Spinal cord (tissue), 10 donors: ENCODE measurements around the gene CENATAC. TPM values are rescaled to one million over a fixed set of nuclear protein-coding genes. Genes with fewer than 3 reads are reported as not detected.
"Not testable (repeated sequence)": the region's sequence is repeated elsewhere in the genome, so short reads cannot be mapped to it uniquely, and the experiment has no call there.

Experiments
- DNase-seq, 6 donors: peaks; one replicate each; pipeline versions ENCODE4 v3.0.0 to v3.0.0-alpha.2; 2013 to 2015; ENCODE audit warnings: low spot score in 6 of 6, low read depth in 4 of 6
- H3K27ac ChIP-seq: one replicate; pipeline ENCODE4 v1.5.1; 2013; ENCODE audit warnings: low read depth, low read length, control low read depth
- H3K27me3 ChIP-seq: one replicate; pipeline ENCODE4 v1.6.1; 2013; ENCODE audit warnings: low read length; ENCODE audit not compliant: control insufficient read depth, insufficient read depth
- H3K36me3 ChIP-seq: one replicate; pipeline ENCODE4 v1.6.1; 2013; ENCODE audit warnings: low read length; ENCODE audit not compliant: control insufficient read depth, insufficient read depth
- H3K4me1 ChIP-seq: one replicate; pipeline ENCODE4 v1.6.1; 2013; ENCODE audit warnings: low read length; ENCODE audit not compliant: control insufficient read depth, insufficient read depth
- H3K4me3 ChIP-seq: one replicate; pipeline ENCODE4 v1.5.1; 2013; ENCODE audit warnings: low read depth, low read length, control low read depth
- H3K9me3 ChIP-seq: one replicate; pipeline ENCODE4 v1.6.1; 2013; ENCODE audit warnings: low read length; ENCODE audit not compliant: control insufficient read depth, insufficient read depth
- WGBS: methylation state at CpG from one replicate; pipeline ENCODE4 v1.1.5; 2013; ENCODE audit warnings: missing lambda C conversion rate; ENCODE audit not compliant: insufficient coverage; 5-methylcytosine and 5-hydroxymethylcytosine counted together
- polyA plus RNA-seq, 2 donors: library from polyadenylated mRNA; unstranded; fragments of 120-200 nt; gene quantifications; one replicate each; pipeline ENCODE4 v1.2.1, GENCODE V29; 2013; ENCODE audit not compliant: insufficient read length in 2 of 2
- total RNA-seq, 2 donors: library from RNA; depleted of rRNA in 1 of 2; stranded (reverse); fragments of 120-200 nt in 1 of 2; fragments of >200 nt in 1 of 2; gene quantifications; one replicate each; pipeline versions ENCODE4 v1.2.3 to v1.2.4, GENCODE V29; 2013 to 2014
- donor health status: healthy.

CENATAC gene
- total and polyA plus RNA-seq, 4 donors = 25.6 to 66.9 (median 35.5) TPM

DNA sequence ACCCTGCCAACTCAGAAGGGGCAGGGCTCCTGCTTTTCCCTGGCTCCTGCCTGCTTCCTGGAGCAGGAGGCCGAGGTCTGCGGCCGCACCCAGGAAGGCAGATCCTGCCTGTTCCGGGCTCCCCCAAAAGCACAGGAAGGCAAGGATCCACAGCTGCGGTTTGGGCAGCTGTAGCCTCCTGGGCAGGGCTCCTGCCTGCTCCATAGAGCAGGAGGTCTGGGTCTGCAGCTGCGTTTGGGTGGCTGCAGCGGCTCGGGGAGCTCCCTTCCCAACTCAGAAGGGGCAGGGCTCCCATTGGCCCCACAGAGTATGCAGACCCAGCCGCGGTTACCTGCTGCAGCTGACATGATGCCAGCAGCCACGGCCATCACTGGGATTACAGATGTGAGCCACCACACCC, 36.3 kb upstream of the CENATAC start:
- WGBS = 71% methylated on average over 8 of the region's 11 CpGs
- H3K4me3 ChIP-seq = no peak overlapping the region
- H3K4me1 ChIP-seq = peaks cover 5% of the 10 kb centered on the region
- DNase-seq = no peak
- H3K27ac ChIP-seq = no peak overlapping the region
- no peaks in the 10 kb centered on the region for H3K36me3 ChIP-seq
- H3K27me3 ChIP-seq = no peaks in the 10 kb centered on the region
- H3K9me3 ChIP-seq = no peaks in the 10 kb centered on the region

DNA sequence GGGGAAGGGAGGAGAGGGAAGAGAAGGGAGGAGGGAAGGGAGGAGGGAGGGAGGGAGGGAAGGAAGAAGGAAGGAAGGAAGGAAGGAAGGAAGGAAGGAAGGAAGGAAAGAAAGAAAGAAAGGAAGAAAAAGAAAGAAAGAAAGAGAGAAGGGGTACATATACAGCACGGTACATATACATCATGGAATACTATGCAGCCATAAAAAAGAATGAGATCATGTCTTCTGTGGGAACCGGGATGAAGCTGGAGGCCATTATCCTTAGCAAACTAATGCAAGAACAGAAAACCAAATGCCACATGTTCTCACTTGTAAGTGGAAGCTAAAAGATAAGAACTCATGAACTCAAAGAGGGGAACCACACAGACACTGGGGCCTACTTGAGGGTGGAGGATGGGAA, 28.4 kb upstream of the CENATAC start:
- H3K36me3 ChIP-seq, H3K27me3 ChIP-seq, H3K4me1 ChIP-seq, H3K27ac ChIP-seq, DNase-seq, H3K9me3 ChIP-seq, H3K4me3 ChIP-seq: not testable (repeated sequence)
- no CpG with 5 or more reads among the region's 2 CpGs for WGBS

DNA sequence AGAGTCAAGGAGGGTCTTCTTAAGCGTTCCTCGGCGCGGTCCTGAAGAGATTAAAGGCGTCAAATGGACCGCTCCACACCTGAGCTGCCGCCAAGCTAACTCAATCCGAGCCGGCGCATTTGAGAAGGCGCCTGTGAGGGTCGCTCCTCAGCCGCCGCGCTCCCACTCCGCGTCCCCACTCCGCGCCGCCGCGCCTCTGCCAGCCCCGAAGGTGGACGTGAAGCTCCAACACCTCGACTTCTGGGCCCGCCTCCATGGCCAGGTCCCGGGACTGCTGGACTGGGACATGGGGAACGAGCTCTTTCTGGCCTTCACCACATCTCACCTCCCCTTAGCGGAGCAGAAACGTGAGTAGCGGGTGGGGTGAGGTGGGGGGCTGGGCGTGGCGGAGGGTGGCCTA, 26.3 kb upstream of the CENATAC start, which contains the start of gene FOXR1:
Gene FOXR1 (plus strand): TSS at position 116 of the 400 bp plus-strand sequence. CDS start 171 bp downstream, at position 287.
- no peak within 1 kb of the TSS for H3K4me3 ChIP-seq
- peaks cover 7% of the 10 kb centered on the region for H3K27me3 ChIP-seq
- WGBS = 28% methylated on average over 26 of the region's 33 CpGs
- no peaks in the 10 kb centered on the region for H3K36me3 ChIP-seq
- DNase-seq = no peak
- no peaks in the 10 kb centered on the region for H3K9me3 ChIP-seq
- no peak within 1 kb of the TSS for H3K27ac ChIP-seq
- no peaks in the 10 kb centered on the region for H3K4me1 ChIP-seq

DNA sequence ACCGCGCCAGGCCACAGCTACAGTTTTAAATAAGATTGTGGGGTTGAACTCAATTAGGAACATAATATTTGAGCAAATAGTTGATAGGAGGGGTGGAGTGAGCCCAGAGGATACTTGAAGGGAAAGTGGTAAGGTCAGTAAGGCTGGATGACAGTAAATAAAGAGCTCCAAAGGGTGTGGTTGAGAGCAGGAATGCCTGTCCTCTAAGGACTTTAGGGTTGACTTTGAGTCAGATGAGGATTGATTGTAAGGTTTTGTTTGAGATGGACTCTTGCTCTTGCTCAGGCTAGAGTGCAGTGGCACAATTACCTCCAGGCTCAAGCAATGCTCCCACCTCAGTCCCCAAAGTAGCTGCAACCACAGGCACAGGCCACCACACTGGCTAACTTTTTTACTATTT, 24.0 kb upstream of the CENATAC start:
- no peak overlapping the region for H3K4me3 ChIP-seq
- WGBS = 100% methylated on average over 2 of the region's 2 CpGs

DNA sequence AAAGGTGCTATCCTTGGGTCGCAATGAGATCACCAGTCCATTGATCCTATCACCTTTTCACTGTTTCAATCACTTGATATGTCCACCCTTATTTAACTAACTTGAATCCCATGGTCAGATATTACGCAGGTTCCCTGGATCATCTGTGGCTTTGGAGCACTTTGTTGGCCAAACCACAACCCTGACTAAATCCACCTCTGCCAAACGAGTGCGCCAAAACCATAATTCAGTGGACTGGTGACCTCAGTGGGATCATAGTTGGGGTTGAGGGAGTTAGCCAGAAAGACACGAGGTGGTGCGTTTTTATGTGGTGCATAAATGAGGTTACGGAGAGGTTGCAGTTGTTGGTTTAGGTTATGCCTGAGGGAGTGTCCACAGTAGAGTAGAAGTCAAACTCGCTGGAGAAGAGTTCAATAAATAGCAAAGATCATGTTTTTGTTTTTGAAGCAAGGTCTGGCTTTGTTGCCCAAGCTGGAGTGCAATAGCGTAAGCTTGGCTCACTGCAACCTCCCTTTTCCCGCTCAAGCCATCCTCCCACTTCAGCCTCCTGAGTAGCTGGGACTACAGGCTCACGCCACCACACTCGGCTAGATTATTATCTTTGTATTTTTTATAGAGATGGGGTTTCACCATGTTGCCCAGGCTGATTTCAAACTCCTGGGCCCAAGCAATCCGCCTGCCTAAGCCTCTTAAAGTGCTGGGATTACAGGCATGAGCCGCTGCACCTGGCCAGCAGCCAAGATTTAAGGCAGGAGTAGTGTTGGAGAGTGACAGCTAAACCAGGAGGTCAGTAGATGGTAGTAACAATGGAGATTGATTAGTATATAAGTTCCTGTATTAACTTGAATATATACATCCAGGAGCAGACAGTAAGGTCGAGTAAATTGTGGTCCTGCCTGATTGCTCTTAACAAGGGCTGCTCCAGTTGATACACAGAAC, 21.9 kb upstream of the CENATAC start:
- DNase-seq = no peak
- no peak overlapping the region for H3K27ac ChIP-seq
- 85% methylated on average over 8 of the region's 15 CpGs for WGBS
- no peaks in the 10 kb centered on the region for H3K36me3 ChIP-seq
- no peaks in the 10 kb centered on the region for H3K9me3 ChIP-seq
- no peak overlapping the region for H3K4me3 ChIP-seq
- H3K4me1 ChIP-seq = peaks cover 17% of the 10 kb centered on the region
- H3K27me3 ChIP-seq = peaks cover 6% of the 10 kb centered on the region

More for the DNA sequence above, 24.0 kb upstream of the CENATAC start:
- Histone ChIP-seq H3K27ac (no peak overlapping the region), H3K27me3 (peaks cover 7% of the 10 kb centered on the region), H3K9me3 (no peaks in the 10 kb centered on the region), H3K4me1 (peaks cover 3% of the 10 kb centered on the region), H3K36me3 (no peaks in the 10 kb centered on the region)
- DNase-seq = no peak

DNA sequence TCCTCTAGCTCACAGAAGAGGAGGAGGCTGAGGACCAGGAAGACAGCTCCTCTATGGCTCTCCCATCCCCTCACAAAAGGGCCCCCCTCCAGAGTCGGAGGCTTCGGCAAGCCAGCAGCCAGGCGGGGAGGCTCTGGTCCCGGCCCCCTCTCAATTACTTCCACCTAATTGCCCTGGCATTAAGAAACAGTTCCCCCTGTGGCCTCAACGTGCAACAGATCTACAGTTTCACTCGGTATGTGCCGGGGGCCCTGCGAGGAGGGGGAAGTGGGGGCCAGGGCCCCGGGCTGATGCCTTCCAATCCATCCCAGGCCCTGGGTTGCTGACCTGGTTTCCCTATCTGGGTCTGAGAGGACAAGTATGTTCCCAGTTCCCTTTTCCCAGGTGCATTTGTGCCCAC, 18.5 kb upstream of the CENATAC start:
- no peak overlapping the region for H3K4me3 ChIP-seq
- H3K27me3 ChIP-seq = peaks cover 2% of the 10 kb centered on the region
- no peaks in the 10 kb centered on the region for H3K9me3 ChIP-seq
- no peaks in the 10 kb centered on the region for H3K36me3 ChIP-seq
- H3K4me1 ChIP-seq = peaks cover 17% of the 10 kb centered on the region
- 9% methylated on average over 9 of the region's 9 CpGs for WGBS
- DNase-seq = peak in 1 of 6 donors; percentile 3
- no peak overlapping the region for H3K27ac ChIP-seq

DNA sequence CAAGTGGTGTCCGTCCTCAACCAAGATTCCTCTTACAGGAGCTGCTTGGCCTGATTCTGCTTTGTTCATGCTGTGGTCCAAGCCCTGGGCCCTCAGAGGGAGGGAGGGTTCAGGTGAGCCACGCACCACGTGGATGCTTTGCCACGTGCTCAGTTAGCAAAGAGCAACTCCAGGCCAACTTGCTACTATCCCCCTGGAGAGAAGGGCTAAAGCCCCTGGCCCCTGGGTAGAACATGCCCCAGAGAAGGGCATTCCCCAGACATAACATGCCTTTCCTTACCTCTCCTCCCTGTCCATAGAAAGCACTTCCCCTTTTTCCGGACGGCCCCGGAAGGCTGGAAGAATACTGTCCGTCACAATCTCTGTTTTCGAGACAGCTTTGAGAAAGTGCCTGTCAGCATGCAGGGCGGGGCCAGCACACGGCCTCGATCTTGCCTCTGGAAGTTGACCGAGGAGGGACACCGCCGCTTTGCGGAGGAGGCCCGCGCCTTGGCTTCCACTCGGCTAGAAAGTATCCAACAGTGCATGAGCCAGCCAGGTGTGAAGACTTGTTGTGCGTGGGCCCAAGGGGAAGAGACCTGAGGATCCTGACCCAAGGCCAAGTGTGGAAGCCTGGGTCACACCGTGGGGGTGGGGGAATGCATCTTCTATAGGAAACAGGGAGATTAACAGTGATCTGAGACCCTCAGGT, 17.6 kb upstream of the CENATAC start:
- no peak overlapping the region for H3K27ac ChIP-seq
- peaks cover 17% of the 10 kb centered on the region for H3K4me1 ChIP-seq
- H3K36me3 ChIP-seq = no peaks in the 10 kb centered on the region
- H3K4me3 ChIP-seq = no peak overlapping the region
- H3K27me3 ChIP-seq = peaks cover 2% of the 10 kb centered on the region
- no peak for DNase-seq
- H3K9me3 ChIP-seq = no peaks in the 10 kb centered on the region
- 19% methylated on average over 20 of the region's 21 CpGs for WGBS

DNA sequence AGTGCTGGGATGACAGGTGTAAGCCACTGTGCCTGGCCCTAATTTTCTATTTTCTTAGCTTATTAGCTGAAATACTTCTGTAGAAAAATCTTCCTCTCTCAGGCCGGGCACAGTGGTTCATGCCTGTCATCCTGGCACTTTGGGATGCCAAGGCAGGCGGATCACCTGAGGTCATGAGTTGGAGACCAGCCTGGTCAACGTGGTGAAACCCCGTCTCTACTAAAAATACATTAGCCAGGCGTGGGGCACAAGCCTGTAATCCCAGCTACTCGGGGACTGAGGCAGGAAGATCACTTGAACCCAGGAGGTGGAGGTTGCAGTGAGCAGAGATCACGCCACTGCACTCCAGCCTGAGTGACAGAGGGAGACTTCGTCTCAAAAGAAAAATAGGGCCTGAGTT, 13.6 kb upstream of the CENATAC start:
- H3K9me3 ChIP-seq, H3K36me3 ChIP-seq, DNase-seq, H3K4me3 ChIP-seq, H3K27ac ChIP-seq, H3K27me3 ChIP-seq: not testable (repeated sequence)
- WGBS = 76% methylated on average over 7 of the region's 8 CpGs
- peaks cover 12% of the 10 kb centered on the region for H3K4me1 ChIP-seq

DNA sequence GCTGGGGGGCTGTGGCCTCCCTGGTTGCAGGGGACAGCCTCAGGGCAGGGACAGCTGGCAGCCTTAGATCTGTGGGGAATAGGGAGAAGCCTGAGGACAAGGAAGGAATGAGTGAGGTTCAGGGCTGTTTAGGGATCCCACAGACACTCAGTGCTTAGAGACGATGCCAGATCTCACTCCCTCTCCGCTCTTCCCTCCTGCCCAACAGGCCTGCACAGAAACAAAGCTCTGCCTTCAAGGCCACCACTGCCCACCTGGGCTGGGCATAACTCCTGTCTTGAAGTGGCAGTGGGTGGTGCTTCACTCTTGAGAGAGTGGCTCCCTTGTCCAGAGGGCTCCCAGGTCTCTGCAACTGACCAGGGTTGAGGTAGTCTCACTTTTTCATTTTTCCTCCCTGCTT, 13.1 kb upstream of the CENATAC start:
- Histone ChIP-seq H3K27me3 (peaks cover under 1% of the 10 kb centered on the region), H3K36me3 (no peaks in the 10 kb centered on the region), H3K4me1 (peaks cover 7% of the 10 kb centered on the region), H3K27ac (no peak overlapping the region), H3K4me3 (no peak overlapping the region), H3K9me3 (no peaks in the 10 kb centered on the region)
- DNase-seq = no peak
- WGBS = 100% methylated on average over 2 of the region's 2 CpGs
